Epithelial cell of esophagus (primary cell): ENCODE measurements around the gene CDK14.

ENCODE experiments used
- DNase-seq: peaks from one replicate; pipeline ENCODE4 v3.0.0; 2010; ENCODE audit warnings: low read depth
- H3K4me3 ChIP-seq: 2 replicates; pipeline ENCODE4 v1.5.1; 2011; ENCODE audit warnings: mild to moderate bottlenecking, low read length, control low read depth
- CTCF ChIP-seq: IDR thresholded peaks from 2 replicates; pipeline ENCODE4 v1.5.1; 2011; ENCODE audit warnings: low read depth, mild to moderate bottlenecking, low read length, control low read depth, inconsistent platforms; ENCODE audit not compliant: insufficient read depth; ENCODE audit errors: missing control alignments

Gene CDK14

GRCh38 chr7:91239772-91240171 is 643.7 kb downstream of the CDK14 start:
- H3K4me3 ChIP-seq = no peak overlapping the region
- no peak for TF ChIP-seq CTCF
- DNase-seq = no peak

- no peak for TF ChIP-seq CTCF
- DNase-seq = peak; percentile 51
- H3K4me3 ChIP-seq = no peak overlapping the region
Observed at GRCh38 chr7:91240376-91240941, 644.3 kb downstream of the CDK14 start.

- no peak overlapping the region for H3K4me3 ChIP-seq
- DNase-seq = peak; percentile 49
- TF ChIP-seq CTCF = no peak
Observed at GRCh38 chr7:91242097-91242844, 646.1 kb downstream of the CDK14 start.

GRCh38 chr7:91243591-91244301 is 647.6 kb downstream of the CDK14 start:
- no peak for TF ChIP-seq CTCF

GRCh38 chr7:91247500-91247899 is 651.4 kb downstream of the CDK14 start:
- no peak for TF ChIP-seq CTCF
- DNase-seq = no peak
- no peak overlapping the region for H3K4me3 ChIP-seq

More at GRCh38 chr7:91243591-91244301, 647.6 kb downstream of the CDK14 start:
- H3K4me3 ChIP-seq = no peak overlapping the region
- DNase-seq = peak; percentile 10

GRCh38 chr7:91248996-91249395 is 652.9 kb downstream of the CDK14 start:
- DNase-seq = peak; percentile 36
- no peak for TF ChIP-seq CTCF

More at GRCh38 chr7:91248996-91249395, 652.9 kb downstream of the CDK14 start:
- H3K4me3 ChIP-seq = no peak overlapping the region
